Right lobe of liver (tissue), 4 donors: Measurements from ENCODE around the gene LRP10.

Experiments
- CTCF ChIP-seq, 4 donors: fragments of 200-600 bp in 3 of 4; fragments of 450-650 bp in 1 of 4; IDR thresholded peaks; one replicate each; pipeline versions ENCODE4 v1.5.1 to v1.8.0; 2016 to 2022; ENCODE audit warnings: antibody characterized with exemption in 4 of 4, mild to moderate bottlenecking in 2 of 4
- POLR2A ChIP-seq: fragments of 450-650 bp; IDR thresholded peaks from one replicate; pipeline ENCODE4 v1.6.1; 2017; ENCODE audit warnings: antibody characterized with exemption, mild to moderate bottlenecking
- donor health status: DM: no; HTN: no; CAD: no.
- donor health status: DM: no; HTN: no; CAD: no.
- donor health status: DM: no; HTN: yes; CAD: no.

GRCh38 chr14:22900081-22900799 is 28.7 kb downstream of the LRP10 start:
- TF ChIP-seq CTCF (IDR thresholded peaks at IDR 0.05) (peak; percentile 24 to 53 (median 46)), POLR2A (no peak)
